Peyer's patch (tissue), 4 donors: ENCODE measurements around the gene HTATSF1.

Source experiments
- POLR2A ChIP-seq, 2 donors: fragments of 450-650 bp; IDR thresholded peaks; one replicate each; pipeline ENCODE4 v1.5.1; 2017; ENCODE audit warnings: antibody characterized with exemption in 2 of 2, mild to moderate bottlenecking in 2 of 2, moderate library complexity in 2 of 2
- TF ChIP-seq, protein P1 (sequence below), 6 experiments: fragments of 450-650 bp in 4 of 6; fragments of 200-600 bp in 2 of 6; sonication (generic) in 1 of 6; IDR thresholded peaks; one replicate each; pipeline ENCODE4 v1.5.1; 2017 to 2019; ENCODE audit warnings: antibody characterized with exemption in 6 of 6, mild to moderate bottlenecking in 3 of 6, moderate library complexity in 1 of 6

DNA sequence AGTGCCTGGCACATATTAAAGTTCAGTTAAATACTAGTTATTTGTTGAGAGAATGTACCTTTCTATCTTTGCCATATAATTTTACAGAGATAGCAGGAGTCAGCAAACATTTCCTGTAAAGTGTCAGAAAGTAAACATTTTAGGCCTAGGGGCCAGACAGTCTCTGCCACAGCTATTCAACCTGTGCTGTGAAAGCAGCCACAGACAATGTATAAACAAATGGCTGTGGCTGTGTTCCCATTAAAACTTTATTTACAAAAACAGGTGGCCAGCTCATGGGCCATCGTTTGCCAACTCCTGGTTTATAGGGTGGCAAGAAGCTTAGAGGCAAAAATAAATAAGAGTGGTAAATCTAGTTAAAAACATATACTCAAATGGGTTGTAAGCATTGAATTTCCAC is 43.6 kb upstream of the HTATSF1 start:
- TF ChIP-seq, protein P1, sequence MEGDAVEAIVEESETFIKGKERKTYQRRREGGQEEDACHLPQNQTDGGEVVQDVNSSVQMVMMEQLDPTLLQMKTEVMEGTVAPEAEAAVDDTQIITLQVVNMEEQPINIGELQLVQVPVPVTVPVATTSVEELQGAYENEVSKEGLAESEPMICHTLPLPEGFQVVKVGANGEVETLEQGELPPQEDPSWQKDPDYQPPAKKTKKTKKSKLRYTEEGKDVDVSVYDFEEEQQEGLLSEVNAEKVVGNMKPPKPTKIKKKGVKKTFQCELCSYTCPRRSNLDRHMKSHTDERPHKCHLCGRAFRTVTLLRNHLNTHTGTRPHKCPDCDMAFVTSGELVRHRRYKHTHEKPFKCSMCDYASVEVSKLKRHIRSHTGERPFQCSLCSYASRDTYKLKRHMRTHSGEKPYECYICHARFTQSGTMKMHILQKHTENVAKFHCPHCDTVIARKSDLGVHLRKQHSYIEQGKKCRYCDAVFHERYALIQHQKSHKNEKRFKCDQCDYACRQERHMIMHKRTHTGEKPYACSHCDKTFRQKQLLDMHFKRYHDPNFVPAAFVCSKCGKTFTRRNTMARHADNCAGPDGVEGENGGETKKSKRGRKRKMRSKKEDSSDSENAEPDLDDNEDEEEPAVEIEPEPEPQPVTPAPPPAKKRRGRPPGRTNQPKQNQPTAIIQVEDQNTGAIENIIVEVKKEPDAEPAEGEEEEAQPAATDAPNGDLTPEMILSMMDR (IDR thresholded peaks at IDR 0.05), result no peak
- no peak for TF ChIP-seq POLR2A (IDR thresholded peaks at IDR 0.05)
